Nucleus accumbens (tissue), 56 donors: ENCODE measurements around the gene ARHGAP6.

ENCODE experiments used
- DNase-seq, 56 donors: peaks; one replicate each; lab custom pipeline; 2025; lab: John Stamatoyannopoulos, UW

ARHGAP6 gene

GRCh38 chrX:11407331-11408108 lies 258.2 kb downstream of the ARHGAP6 start:
- DNase-seq: no peak

- DNase-seq: no peak
Measured at GRCh38 chrX:11406109-11406765, 259.5 kb downstream of the ARHGAP6 start.

GRCh38 chrX:11403631-11404030 lies 262.1 kb downstream of the ARHGAP6 start:
- DNase-seq: no peak

GRCh38 chrX:11401966-11402365 lies 263.8 kb downstream of the ARHGAP6 start:
- no peak for DNase-seq

- DNase-seq: no peak
Measured at GRCh38 chrX:11399489-11400094, 266.1 kb downstream of the ARHGAP6 start.

GRCh38 chrX:11398785-11399184 lies 266.9 kb downstream of the ARHGAP6 start:
- DNase-seq: no peak

- DNase-seq: no peak
Measured at GRCh38 chrX:11398139-11398538, 267.6 kb downstream of the ARHGAP6 start.

- no peak for DNase-seq
Measured at GRCh38 chrX:11397680-11398079, 268.0 kb downstream of the ARHGAP6 start.

GRCh38 chrX:11395859-11396258 lies 269.9 kb downstream of the ARHGAP6 start:
- no peak for DNase-seq

GRCh38 chrX:11393949-11394654 lies 271.6 kb downstream of the ARHGAP6 start:
- no peak for DNase-seq

- no peak for DNase-seq
Measured at GRCh38 chrX:11386812-11387211, 278.9 kb downstream of the ARHGAP6 start.

GRCh38 chrX:11386001-11386523 lies 279.7 kb downstream of the ARHGAP6 start:
- DNase-seq: no peak

- no peak for DNase-seq
Measured at GRCh38 chrX:11382930-11383329, 282.8 kb downstream of the ARHGAP6 start.

- DNase-seq: peak in 10 of 56 donors; percentile 0 to 21 (median 4)
Measured at GRCh38 chrX:11381464-11381863, 284.3 kb downstream of the ARHGAP6 start.

- DNase-seq: no peak
Measured at GRCh38 chrX:11380187-11380844, 285.4 kb downstream of the ARHGAP6 start.

GRCh38 chrX:11376163-11376562 lies 289.6 kb downstream of the ARHGAP6 start:
- DNase-seq: no peak

GRCh38 chrX:11375614-11376119 lies 290.1 kb downstream of the ARHGAP6 start:
- no peak for DNase-seq

- DNase-seq: no peak
Measured at GRCh38 chrX:11374570-11374969, 291.1 kb downstream of the ARHGAP6 start.

- no peak for DNase-seq
Measured at GRCh38 chrX:11371106-11371505, 294.6 kb downstream of the ARHGAP6 start.
